Stimulated activated CD4-positive, alpha-beta T cell treated with anti-CD3 and anti-CD28 coated beads, TNF-alpha, amount 100 ng/mL, for 24 hours (primary cell): ENCODE results near the gene TEDDM1.
A peak's percentile ranks its signal among the peaks of the same experiment; 100 is the strongest.

ENCODE experiments used
- DNase-seq, 3 experiments: peaks; one replicate each; pipeline ENCODE4 v3.0.0-alpha.2; 2020; ENCODE audit warnings: low read depth in 3 of 3

TEDDM1 gene

DNA sequence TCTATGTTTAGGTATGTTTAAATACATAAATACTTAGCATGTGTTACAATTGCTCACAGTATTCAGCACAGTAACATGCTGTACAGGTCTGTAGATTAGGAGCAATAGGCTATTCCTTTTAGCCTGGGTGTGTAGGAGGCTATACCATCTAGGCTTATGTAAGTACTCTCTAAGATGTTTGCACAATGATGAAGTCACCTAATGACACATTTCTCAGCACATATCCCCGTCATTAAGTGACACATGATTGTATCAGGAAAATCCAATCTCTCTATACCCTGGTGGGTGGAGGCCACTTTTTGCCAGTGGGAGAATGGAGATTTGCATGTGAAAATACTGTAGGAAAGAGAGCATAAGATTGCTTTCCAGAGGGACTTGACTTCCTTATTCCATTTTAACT is 5.5 kb upstream of the TEDDM1 start:
- DNase-seq: no peak

DNA sequence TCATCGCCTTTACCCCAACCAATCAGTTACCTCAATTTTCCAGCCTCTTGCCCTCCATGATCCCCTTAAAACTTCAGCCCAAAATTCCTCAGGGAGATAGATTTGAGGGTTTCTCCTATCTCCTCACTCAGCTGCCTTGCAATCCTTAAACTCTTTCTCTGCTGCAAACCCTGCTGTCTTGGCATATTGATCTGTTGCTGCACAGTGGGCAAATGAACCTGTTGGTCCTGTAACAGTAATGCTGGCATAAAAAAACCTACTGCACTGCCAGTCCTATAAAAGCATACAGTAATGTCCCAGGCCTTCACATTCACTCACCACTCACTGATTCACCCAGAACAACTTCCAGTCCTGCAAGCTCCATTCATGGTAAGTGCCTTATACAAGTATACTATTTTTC is 5.1 kb upstream of the TEDDM1 start:
- no peak for DNase-seq

DNA sequence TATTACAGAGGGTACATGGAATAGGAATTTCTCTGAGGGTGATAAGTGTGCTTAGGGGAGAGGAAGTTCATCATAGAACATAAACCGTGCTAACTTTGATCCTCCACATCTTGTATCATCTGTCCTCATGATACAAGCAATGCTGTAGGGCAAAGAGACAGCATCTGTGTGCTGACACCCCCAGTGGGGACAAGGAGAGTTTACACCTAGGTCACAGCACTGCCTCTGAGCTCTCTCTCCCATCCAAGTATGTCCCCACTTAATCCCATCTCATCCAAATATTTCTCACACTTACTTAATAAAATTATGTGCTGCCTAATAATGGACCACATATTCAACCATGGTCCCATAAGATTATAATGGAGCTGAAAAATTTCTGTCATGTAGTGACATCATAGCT is 4.3 kb upstream of the TEDDM1 start:
- no peak for DNase-seq

DNA sequence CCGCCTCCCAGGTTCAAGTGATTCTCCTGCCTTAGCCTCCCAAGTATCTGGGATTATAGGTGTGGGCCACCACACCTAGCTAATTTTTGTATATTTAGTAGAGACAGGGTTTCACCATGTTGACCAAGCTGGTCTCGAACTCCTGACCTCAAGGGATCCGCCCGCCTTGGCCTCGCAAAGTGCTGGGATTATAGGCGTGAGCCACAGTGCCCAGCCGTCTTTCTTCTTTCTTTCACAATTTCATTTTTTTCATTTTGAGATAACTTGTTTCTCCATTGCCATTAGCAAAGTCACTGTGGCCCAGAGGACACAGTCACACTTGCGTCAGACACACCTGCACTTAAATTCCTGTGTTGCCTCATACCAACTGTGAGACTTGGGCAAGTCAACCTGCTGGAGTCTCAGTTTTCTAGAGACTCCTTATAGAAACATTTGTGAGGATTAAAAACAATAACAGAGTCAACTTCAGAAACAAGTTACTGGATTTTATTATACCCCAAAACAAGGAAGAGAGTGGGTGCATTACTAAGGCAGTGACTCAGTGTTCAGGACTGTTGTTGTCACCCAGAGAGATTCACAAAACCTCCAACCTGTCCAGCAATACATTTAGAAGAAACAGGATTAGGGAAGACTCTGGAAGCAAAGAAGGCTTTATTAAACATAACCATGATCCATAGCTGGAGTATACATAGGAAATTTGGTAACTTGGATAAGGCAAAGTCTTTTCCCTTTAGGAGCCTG is 2.6 kb downstream of the TEDDM1 start:
- DNase-seq: no peak

DNA sequence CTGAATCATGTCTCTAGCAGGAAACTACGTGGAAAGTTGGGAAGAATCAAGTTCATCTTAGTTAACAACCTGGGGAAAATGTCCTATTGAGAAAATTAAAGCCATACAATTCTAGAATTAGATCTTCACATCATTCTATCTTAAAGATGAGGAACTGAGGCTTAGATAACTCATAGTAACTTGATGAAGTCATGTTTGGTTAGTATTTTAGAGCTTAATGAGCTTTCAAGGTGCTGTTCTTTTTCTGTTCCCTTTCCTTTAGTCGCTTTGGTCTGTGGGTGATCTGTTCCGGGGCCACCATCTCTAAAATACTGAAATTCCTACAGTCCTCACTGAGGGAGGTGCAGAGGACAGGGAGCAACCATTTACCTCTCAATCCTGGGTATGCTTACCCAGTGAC is 4.6 kb downstream of the TEDDM1 start:
- DNase-seq: no peak

DNA sequence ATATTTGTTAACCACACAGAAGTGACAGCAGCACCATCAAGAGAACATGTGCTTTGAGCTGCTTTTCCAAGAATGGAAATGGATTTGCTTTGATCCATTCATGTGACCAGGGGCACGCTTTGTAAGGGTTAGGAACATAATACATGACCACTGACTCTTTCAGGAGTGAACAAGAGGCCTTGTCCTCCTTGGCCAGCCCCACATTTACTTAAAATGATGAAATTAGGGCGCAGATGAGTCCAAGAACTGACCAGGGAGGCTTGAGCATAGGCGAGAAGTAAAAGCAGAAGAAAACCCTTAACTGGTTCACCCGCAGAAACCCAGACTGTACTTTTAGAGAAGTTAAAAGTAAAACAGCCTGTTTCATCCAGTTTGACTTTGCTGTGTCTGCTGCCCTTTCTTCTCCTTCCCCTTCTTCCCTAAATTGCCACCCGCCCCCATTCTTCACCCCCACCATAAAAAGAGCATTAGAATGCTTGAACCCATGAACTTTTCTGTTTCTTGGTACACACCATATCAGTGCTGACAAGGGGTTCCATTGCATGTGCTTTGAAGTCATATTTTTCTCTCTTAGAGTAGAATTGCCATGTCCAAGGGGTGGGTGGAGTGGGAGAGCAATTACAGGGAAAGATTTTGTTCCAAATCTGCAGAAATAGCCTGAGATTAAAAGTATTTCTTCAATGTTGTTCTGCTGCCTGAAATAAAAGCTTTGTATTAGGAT is 6.3 kb downstream of the TEDDM1 start:
- DNase-seq: no peak

DNA sequence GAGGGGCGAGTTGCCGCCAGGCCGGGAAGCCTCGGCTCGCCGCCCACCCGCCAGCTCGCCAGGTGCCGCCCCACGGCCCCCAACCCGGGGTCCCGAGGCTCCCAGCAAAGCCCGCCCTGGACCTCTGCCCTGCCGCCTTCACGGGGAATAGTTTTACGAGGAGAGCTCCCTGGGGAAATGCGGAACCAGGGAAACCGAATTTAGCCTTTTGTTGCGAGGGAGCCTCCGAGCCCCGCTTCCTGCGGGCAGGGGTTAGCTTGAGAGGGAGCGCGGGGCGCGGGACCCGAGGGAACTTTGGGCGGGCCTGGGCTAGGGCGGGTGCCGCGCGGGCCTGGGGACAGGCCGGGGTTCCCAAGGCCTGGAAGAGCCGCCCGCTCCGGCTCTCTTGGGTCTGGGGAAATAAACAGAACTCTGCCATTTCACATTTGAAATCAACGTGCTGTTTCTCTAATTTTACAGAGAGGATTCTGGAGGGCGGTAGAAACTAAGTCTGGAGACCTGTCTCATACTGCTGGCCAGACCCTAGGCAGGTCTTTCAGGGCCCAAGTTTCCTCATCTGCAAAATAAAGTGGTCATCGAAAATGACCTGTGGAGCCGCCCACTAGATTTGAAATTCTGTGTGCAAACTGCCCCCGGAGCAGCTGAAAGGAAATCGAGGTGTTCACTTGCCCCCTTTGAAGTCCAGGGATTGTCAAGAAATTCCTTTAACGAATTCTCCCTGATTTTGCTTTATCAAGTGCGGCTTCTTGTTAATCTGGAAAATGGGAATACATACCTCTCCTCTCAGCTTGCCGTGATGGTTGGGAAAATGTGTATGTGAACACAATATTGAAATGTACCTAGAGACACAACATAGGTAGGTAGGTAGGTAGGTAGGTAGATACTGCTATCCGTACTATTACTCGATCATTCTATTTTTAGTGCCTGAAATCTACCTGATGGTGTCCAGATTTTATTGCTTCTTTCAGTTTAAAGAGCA is 8.1 kb downstream of the TEDDM1 start:
- DNase-seq: peak in 2 of 3 experiments; percentile 3 to 16

DNA sequence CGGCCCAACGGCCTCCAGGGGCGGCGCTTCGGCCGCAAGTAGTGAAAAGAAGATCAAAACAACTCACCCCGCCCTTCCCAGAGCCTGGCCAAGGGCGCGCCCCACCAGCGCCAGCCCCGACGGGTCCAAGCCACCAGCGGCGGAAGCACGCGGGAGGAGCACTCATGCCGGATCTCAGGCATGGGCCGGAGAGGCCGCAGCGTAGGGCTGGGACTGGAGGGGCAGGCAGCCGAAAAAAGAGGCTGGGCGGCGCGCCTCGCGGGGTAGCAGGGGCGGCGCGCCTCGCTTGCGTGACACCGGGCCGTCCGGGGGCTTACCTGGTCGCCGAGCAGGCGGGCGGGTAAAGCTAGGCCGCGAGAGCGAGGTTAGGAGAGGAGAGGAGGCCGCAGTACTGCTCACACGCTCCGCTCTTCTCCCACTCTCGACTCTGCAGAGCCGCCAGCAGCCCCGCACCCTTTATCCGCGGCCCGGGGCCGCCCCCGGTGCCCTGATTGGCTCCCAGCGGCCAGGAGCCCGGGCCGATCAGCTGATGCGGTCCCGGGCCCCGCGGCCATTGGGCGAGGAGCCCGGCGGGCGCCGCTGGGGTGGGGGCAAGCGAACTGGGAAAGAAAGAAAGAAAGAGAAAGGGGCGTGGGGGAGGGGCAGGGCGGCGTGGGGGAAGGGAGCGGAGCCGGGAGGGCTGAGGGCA is 9.0 kb downstream of the TEDDM1 start, which contains the start of gene GLUL:
TSS of gene GLUL (minus strand) at position 429 of the 688 bp plus-strand sequence. CDS start 3,053 bp downstream, outside the sequence.
- peak; percentile 37 to 68 (median 38) for DNase-seq

DNA sequence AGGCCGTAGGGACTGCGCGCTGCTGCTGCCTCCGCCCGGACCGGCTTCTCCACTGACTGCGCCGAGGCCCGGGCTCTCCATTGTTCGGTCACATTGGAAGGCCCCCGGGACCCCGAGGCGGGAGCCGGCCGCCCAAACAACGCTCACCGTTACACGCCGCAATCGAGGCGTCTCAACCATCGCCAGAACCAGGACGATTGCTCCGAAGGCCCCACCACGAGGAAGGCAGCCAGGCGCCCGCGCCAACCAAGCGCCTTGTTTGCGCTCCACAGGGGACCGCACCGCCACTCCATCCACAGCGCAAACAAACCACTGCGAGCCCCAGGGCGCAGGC is 9.5 kb downstream of the TEDDM1 start:
- DNase-seq: no peak

DNA sequence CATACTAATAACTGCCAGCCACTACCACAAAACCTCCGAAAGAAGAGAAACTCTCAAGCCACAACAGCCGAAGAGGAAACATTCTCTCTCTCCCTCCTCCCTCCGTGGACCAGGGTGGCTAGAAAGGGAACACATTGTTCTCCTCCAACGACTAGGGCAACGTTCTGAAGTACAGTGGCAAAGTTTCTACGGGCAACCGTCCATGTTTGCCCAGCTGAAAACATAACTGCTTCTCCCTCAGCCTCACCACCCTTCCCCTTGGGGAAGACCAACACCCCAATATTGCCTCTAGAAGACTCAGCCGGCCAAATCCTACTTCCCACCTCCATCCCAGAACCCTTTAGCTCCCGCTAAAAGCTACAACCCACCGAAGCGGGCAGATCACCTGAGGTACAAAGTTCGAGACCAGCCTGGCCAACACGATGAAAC is 10.8 kb downstream of the TEDDM1 start:
- no peak for DNase-seq

DNA sequence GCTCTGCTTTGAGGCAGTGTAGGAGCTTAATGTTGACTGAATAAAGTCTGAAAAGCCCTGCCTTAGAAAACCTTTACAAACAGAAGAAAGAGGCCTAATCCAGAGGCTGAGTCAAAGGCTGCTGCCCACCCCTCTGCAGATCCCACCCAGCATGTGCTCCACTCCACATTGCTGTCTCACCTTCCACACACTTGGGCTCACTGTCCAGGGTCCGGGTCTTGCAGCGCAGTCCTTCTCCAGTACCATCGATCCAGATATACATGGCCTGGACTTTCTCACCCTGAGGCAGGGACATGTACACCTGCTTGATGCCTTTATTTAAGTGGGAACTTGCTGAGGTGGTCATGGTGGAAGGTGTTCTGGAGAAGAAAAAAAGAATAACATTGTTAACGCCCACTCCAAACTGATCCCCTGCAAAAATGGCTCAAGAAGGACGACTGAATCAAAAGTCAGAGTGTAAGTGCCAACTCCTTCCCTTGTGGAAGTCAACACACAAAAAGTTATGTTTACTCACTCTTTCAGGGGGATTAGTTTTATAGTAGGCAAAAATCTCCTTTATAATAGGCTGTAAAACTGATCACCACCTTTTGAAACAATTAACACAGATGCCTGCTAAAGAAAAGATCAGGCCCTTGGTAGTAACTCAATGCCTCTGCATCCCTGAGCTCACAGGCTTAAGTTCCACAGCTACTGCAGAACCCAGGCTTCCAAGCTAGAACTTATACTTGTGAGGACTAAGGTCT is 11.9 kb downstream of the TEDDM1 start:
- no peak for DNase-seq

DNA sequence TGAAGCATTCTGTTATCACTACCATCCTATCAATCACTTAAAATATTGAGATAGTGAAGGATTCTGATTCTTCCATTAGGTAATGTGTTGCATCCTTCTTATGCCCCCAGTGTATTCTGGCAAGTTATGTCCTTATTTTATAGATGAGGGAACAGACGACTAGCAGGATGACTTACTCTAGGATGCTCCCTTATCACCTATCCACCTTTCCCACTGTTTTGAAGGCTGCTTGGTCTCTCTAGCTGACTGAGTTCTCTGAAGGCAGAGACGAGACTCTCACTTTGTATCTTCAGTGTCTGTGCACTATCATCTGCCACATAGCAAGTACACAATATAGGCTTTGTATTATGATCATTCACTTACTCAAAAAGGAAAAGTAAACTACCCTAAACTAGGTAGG is 12.9 kb downstream of the TEDDM1 start:
- no peak for DNase-seq

DNA sequence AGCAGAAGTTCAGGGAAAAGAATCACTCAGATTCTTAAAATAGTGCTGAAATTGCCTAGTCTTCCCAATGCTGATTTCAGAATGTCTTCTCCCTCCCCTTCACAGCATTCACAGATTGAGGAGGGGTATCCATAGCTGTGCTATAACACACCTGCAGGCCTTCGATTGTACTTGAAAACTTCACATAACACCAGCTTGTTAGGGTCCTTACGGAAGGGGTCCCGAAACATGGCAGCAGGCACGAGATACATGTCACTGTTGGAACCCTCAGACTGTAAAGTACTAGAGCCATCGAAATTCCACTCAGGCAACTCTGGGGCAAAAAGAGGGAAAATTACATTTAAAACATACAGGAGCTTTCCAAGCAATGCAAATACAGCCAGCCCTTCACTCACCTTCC is 13.5 kb downstream of the TEDDM1 start:
- DNase-seq: no peak

DNA sequence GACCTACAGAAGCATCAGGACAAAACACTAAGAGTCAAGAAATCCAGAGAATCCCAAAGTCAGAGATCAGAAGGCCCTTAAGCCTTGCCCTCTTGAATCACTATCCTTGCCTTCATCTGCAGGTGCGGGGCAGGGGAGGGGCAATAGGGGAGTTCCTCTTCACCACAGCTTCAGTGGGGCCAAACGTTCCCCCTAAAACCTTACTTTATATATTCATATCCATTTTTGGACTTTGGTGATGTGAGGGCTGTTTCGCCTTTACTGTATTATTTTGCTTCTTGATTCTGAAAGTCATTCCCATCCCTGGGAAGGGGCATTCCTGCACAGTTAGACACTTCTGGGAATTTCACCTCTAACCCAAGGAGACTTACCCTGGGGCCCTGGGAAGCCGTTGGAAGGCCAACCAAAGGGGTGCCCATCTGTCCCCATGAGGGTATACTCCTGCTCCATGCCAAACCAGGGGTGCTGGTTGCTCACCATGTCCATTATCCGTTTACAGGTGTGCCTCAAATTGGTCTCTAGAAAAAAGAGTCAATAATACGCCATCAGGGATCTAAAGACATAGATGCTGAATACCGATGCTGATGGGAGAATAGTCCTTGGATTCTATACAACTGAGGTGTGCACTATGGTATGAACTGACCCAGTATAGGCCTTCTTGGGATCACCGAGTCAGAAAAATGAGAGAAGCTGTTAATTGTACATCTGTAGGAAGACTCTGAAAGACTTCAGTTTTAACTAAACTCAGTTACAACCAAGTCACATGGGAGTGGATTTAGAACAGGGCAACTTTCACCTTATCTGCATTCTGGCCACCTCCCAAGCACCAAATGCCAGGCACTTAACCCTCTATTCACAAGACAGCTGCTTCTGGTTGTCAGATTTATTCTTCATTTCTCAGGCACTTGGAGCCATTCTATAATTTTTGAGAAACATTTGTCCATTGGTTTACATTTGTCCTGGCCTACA is 14.3 kb downstream of the TEDDM1 start:
- DNase-seq: no peak

DNA sequence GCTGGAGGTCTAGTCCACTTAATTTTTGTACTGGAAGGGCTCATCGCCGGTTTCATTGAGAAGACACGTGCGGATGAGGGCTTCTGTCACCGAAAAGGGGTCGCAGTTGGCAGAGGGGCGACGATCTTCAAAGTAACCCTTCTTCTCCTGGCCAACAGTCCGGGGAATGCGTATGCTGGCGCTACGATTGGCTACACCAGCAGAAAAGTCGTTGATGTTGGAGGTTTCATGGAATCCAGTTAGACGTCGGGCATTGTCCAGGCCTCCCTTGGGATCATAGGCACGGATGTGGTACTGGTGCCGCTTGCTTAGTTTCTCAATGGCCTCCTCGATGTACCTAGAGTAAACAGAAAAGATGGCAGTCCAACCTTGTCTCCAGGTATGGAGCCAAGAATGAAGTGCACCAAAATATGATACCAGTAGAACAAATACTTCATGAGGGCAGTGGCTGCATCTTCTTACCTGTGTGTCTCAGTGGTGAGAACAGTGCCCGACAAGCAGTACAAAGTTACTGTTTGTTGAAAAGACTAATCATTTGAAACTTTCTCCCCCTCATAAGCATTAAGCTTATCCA is 16.0 kb downstream of the TEDDM1 start:
- no peak for DNase-seq

DNA sequence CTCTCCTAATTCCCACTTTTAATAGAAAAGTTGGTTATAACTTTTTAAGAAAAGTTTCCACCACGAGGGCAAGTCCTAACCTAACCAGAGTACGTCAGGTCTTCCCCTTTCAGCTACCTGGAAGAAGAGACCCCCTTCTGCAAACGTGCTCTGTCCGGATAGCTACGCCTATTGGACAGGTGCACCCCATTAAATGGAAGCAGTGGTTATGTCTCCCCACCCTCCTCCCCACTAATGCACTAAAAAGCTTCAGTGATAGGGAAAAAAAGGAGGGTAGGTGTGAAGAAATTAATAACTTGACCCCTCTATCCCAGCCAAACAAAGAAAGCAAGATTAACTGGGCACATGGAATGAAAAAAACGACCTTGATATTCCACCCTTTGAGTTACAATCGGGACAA is 16.5 kb downstream of the TEDDM1 start:
- no peak for DNase-seq

DNA sequence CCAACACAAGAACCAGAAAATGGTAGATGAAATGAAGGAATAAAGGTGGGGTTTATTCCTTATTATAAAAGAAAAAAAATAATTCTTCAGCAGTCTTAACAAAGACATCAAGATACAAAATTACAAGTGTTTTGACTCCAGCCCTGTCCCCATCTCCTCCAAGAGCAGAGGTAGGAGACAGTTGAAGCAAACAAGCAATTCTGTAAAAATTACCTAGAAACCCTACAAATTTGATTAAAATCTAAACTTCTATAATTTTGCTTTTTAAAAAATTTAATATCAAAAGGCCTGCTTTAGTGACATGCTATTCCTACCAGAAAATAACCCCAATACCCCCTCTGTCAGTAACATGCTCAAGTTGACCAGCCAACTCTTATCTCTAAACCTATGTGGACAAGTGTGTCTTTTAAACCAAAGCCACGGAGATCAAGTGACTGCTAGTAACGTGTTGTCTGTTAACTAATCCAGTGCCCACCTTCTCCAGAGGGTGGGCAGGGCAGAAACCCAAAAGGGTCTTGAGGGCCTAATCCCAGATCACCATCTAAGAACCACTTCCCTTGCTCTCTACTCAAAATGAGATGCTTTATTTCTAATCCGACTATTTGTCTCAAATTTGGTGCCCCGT is 17.3 kb downstream of the TEDDM1 start:
- no peak for DNase-seq

DNA sequence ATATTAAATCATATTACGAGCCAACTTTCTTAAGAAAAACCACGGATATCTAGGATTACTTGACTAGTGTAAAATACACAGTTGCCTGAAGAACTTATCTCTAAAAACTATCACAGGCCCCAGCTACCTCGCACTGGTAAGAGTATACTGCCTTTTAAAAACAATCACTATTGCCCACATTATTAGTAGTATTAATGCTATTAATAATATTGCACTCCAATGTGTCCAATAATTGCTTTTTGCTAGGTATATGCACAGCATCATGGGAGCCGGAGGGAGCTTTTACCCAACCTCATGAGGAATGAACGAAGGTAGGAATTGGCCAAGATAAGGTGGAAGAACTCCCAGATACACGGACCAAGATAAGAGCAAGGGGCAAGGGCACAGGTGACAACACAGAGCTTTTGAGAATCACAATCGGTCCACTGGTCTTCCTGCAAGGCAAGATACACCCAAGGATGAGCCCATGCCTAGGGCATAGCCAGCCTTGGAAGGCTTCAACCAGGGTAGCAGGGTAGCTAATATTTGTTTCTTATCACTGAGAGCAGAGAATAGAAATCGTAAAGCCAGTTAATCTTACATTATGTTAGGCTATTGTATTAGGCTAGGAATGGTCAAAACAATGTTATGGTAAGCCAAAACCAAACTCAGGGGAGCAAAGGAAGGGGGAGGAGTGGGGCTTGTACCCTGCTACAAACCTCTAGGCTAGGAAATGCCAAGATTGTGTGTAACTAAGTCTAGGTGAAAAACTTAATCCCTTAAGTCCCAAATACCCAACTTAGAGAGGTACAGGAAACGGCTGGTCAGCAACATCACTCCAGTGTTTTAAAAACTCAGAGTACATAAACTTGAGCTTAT is 18.3 kb downstream of the TEDDM1 start:
- DNase-seq: no peak
